Measurements from ENCODE around the gene PF4V1.

Gene PF4V1

GRCh38 chr4:73853246-73853704, at the start of gene PF4V1:
TSS of gene PF4V1 (plus strand) at chr4:73853296. CDS start at chr4:73853363, 67 bp downstream.
- DNase-seq (ENCODE audit: low read depth in 2 of 2): no peak

GRCh38 chr4:73810191-73810590, 42.9 kb upstream of the PF4V1 start:
- no peak for DNase-seq (ENCODE audit: low read depth in 2 of 2)

- no peak for DNase-seq (ENCODE audit: low read depth in 2 of 2)
Measured at GRCh38 chr4:73811841-73812240, 41.3 kb upstream of the PF4V1 start.

- no peak for DNase-seq (ENCODE audit: low read depth in 2 of 2)
Measured at GRCh38 chr4:73814679-73815078, 38.4 kb upstream of the PF4V1 start.

- no peak for DNase-seq (ENCODE audit: low read depth in 2 of 2)
Measured at GRCh38 chr4:73815145-73815544, 38.0 kb upstream of the PF4V1 start.

GRCh38 chr4:73816814-73817213, 36.3 kb upstream of the PF4V1 start:
- DNase-seq (ENCODE audit: low read depth in 2 of 2): no peak

- DNase-seq (ENCODE audit: low read depth in 2 of 2): no peak
Measured at GRCh38 chr4:73817341-73817740, 35.8 kb upstream of the PF4V1 start.

- no peak for DNase-seq (ENCODE audit: low read depth in 2 of 2)
Measured at GRCh38 chr4:73821325-73821724, 31.8 kb upstream of the PF4V1 start.

GRCh38 chr4:73822389-73822788, 30.7 kb upstream of the PF4V1 start:
- DNase-seq (ENCODE audit: low read depth in 2 of 2): no peak

- no peak for DNase-seq (ENCODE audit: low read depth in 2 of 2)
Measured at GRCh38 chr4:73822812-73823504, 30.1 kb upstream of the PF4V1 start.

GRCh38 chr4:73823760-73824159, 29.3 kb upstream of the PF4V1 start:
- DNase-seq (ENCODE audit: low read depth in 2 of 2): no peak

GRCh38 chr4:73828956-73829355, 24.1 kb upstream of the PF4V1 start:
- no peak for DNase-seq (ENCODE audit: low read depth in 2 of 2)

- DNase-seq (ENCODE audit: low read depth in 2 of 2): no peak
Measured at GRCh38 chr4:73831569-73831968, 21.5 kb upstream of the PF4V1 start.

GRCh38 chr4:73832651-73833237, 20.4 kb upstream of the PF4V1 start:
- DNase-seq (ENCODE audit: low read depth in 2 of 2): no peak

- no peak for DNase-seq (ENCODE audit: low read depth in 2 of 2)
Measured at GRCh38 chr4:73836373-73837279, 16.5 kb upstream of the PF4V1 start, which contains the start of gene CXCL6. TSS of gene CXCL6 (plus strand) at chr4:73836678. CDS start at chr4:73836751, 73 bp downstream.

- DNase-seq (ENCODE audit: low read depth in 2 of 2): no peak
Measured at GRCh38 chr4:73839071-73839470, 14.0 kb upstream of the PF4V1 start.

- DNase-seq (ENCODE audit: low read depth in 2 of 2): no peak
Measured at GRCh38 chr4:73839715-73840114, 13.4 kb upstream of the PF4V1 start.

GRCh38 chr4:73841243-73841925, 11.7 kb upstream of the PF4V1 start:
- no peak for DNase-seq (ENCODE audit: low read depth in 2 of 2)

- DNase-seq (ENCODE audit: low read depth in 2 of 2): no peak
Measured at GRCh38 chr4:73842696-73843095, 10.4 kb upstream of the PF4V1 start.

- DNase-seq (ENCODE audit: low read depth in 2 of 2): no peak
Measured at GRCh38 chr4:73843369-73843768, 9.7 kb upstream of the PF4V1 start.

GRCh38 chr4:73844345-73844744, 8.8 kb upstream of the PF4V1 start:
- DNase-seq (ENCODE audit: low read depth in 2 of 2): no peak

- no peak for DNase-seq (ENCODE audit: low read depth in 2 of 2)
Measured at GRCh38 chr4:73844806-73845205, 8.3 kb upstream of the PF4V1 start.
